Measurements from ENCODE around the gene ITPRID2.

The ITPRID2 gene

GRCh38 chr2:181891258-181891965, at the start of gene ITPRID2:
Gene ITPRID2 (plus strand): TSS chr2:181891730. CDS start chr2:181892067, 337 bp downstream.
- DNase-seq, result no peak

DNA sequence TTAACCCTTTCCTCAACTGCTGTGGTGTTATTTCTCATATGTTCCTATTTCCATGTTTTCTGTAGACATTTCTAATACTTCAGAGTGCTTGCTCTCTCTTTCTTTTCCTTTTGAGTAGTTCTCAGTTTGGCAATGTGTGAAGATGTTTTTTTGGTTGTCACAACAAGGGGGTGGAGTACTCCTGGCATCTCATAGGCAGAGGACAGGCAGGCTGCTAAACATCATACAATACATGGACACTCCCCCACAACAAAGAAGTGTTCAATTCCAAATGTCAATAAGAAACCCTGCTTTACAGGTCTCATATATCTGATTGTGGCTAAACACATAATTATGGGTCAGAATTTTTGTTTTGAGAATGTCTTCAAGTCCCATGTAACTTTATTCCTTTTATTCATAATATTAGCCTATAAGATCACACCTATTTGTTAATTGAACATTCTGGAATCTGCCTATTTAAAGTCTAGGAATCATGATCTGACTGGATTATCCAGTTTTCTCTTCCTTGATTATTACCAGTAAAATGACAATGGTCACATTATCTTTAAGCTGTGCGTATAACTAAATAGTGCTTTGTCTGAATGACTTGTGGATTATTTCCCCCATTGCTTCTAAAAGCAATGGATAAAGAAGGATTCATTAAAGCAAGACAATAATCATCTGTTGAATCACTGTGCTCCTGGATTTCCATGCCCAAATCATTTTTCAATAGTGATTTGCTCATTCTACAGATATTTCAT, 46.8 kb upstream of the ITPRID2 start:
- no peak for DNase-seq

DNA sequence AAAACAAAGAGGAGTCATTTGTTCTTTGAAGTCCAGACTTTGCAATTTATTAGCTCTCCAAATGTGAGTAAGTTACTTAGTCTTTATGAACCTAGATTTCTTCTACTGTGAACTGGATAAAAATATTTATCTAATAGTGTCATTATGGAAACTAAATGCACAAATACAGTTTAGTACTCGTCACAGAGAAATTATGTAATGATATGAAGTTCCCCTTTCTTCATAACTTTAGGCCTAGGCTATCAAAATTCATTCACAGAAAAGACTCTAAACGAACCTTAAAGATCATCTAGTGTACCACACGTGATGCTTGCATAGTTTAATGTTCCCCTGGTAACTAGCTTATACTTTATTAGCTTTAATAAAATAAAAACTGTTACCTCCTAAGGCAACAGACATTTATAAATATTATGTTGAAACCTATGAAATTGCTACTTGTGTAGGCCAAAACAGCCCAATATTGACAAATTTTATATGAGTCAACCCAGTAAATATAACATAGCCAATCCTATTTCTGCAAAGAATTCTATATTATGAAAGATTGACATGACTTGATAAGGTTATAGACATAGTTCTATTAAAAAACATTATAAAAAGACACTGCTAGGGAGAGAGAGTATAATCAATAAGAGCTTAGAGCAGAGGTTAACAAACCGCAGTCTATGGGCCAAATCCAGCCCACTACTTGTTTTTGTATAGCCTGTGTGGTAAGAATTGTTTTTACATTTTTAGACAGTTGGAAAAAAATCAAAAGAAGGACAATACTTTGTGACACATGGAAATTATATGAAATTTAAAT, 44.9 kb upstream of the ITPRID2 start:
- DNase-seq, result no peak

- no peak for DNase-seq
Observed at GRCh38 chr2:181847198-181847556, 44.4 kb upstream of the ITPRID2 start.

- DNase-seq, result no peak
Observed at GRCh38 chr2:181847702-181848101, 43.8 kb upstream of the ITPRID2 start.

DNA sequence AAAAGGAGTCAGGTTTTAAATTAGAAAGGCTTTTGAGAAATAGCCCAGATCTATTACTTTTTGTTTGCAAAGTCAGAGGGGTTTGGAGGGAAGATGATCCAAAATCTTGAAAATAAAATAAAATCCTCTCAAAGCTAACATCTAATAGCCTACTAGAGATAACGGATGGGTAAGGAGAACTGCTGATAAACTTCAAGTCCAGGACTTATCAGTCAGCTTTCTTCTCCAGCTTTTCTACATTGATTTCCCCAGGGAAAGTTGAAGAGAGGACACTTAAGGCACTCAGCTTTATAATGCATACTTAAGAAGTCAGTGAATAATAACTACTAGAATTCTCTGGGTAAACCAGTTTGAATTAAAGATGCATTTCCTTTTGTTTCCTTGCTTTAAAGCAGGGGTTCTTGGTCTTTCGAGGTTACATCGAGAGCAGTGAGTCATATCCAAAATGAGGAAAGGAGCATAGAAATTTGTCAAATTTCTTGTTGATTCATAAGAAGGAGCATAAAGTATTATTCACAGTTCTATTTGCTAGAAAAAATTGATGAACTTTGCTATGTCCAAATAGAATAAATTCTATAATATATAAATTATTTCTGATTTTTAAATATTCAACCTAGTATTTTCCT, 43.2 kb upstream of the ITPRID2 start:
- no peak for DNase-seq

DNA sequence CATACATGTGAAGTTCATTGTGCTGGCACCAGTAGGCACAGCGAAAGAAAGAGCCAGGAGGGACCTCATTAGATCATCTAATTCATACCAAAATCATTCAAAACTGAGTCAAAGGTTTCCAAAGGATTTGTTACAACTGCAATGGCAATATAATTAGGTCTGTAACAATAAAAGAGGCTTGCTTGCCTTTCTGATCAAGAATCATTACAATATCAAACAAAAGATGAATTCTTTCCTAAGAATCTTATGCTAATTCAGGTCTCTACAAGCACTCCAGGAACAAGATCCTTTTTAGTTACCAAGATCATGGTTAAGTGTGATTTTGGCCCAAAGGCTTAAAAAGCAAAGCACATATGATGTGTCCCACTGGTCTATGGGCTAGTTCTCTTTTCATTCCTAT, 41.9 kb upstream of the ITPRID2 start:
- DNase-seq, result no peak

- DNase-seq, result no peak
Observed at GRCh38 chr2:181850936-181851560, 40.5 kb upstream of the ITPRID2 start.

DNA sequence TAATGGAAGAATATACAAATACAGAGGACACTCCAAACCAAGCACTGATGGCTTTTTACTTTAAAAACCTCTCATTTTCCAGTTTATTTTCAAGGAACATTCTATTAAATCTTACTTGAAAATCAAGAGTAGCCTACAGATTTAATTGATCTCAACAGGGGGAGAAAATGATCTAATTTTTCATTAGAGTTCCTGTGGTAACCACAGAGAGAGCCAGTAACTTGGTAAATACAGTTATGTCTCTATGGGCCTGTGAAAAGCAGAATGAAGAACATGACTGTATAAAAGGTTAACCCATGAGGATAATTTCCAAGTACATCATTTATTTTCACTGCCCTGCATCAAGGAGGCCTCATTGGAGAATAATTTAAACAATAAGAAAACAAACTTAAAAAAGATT, 39.8 kb upstream of the ITPRID2 start:
- no peak for DNase-seq

DNA sequence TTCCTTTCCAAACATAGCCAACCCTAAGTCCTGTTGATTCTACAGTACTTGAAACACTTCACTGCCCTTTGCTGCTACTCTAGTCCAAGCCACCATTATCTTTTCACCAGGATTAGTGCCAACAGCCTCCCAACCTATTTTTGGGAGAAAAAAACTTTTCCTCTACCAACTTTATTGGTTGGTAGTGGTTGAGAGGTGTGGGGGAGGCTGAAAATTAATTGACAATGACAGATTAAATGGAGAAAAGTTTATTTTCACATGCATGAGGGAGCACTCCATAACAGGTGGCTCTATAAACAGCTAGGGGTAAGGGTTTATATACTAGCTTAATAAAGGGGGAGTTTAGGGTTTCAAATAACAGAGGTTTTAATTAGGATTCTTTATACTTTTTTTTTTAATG, 37.8 kb upstream of the ITPRID2 start:
- no peak for DNase-seq

GRCh38 chr2:181857483-181857882, 34.0 kb upstream of the ITPRID2 start:
- no peak for DNase-seq

DNA sequence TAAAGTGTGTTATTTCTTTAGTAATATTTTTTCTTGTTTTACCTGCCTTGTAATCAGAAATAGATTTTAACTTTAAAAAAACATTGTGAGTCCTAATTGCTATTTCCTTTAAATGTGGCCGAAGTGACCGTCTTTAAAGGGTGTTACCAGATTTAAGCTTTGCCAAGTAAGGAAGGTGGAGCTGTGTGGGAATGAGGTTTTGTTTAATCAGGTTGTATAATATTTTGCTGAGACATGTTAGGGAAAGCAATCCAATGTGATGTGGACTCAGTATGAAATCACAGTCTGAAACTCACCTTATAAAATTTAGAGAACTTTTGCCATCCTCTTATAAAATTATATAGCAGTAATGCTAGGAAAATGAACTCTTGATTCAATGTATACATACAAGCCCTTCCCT, 32.9 kb upstream of the ITPRID2 start:
- no peak for DNase-seq

GRCh38 chr2:181859123-181859522, 32.4 kb upstream of the ITPRID2 start:
- no peak for DNase-seq

GRCh38 chr2:181859803-181860202, 31.7 kb upstream of the ITPRID2 start:
- no peak for DNase-seq

GRCh38 chr2:181861379-181861778, 30.2 kb upstream of the ITPRID2 start:
- no peak for DNase-seq

- DNase-seq, result no peak
Observed at GRCh38 chr2:181862583-181863281, 28.8 kb upstream of the ITPRID2 start.

DNA sequence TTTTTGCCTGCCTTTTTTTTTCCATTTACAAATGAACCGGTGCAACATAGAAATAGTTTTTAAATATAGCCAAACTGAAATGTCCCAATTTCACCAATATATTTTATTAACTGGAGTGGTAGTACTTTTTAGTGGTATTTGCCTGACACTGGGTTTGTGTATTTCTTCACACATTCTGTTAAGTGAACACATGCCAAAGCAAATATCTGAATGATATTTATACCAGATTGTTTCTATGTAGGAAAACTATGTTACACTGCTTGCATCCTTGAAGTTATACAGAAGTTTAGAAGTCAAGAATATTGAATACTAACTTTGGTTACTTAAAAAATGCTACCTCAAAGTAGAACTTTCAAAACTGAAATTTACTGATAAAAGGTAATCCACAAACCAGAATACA, 19.4 kb upstream of the ITPRID2 start:
- DNase-seq, result no peak

- no peak for DNase-seq
Observed at GRCh38 chr2:181876614-181877063, 14.9 kb upstream of the ITPRID2 start.

DNA sequence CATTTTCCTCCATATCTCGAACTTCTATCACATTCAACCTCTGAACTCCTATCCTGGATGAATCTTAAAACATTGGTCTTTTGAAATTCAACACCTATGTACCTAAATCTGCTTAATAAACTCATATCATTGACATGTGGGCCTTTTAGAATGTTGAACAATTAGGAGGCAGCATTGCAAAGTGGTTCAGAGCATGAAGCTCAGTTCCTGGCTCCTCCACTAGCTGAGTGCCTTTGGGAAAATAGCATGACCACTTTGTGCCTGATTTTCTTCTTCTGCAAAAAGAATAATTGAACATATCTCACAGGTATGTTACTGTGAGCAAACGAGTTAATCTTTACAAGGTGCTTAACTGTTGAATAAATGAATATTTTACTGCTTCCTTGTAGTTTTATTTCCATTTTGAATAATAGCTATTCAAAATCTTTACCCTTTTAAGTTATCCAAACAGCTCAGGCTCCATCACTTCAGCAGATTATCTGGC, 14.3 kb upstream of the ITPRID2 start:
- DNase-seq, result no peak

DNA sequence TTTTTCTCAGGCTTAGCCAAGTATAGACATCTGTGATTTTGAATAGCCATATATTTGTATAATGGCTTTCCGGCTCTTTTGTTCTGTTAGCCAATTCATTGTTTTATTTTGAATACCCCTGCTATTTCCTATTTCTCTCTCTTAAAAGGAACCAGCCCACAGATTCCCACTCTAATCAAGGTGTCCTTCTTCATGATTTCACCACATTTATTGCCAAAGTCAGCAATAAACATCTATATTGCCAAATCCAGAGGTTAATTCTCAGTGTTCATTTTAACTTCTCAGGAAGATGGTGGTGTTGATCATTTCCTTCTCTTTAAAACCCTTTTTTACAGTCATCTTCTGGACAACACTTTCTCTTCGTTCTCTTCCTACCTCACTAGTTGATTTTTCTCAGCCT, 13.1 kb upstream of the ITPRID2 start:
- no peak for DNase-seq

DNA sequence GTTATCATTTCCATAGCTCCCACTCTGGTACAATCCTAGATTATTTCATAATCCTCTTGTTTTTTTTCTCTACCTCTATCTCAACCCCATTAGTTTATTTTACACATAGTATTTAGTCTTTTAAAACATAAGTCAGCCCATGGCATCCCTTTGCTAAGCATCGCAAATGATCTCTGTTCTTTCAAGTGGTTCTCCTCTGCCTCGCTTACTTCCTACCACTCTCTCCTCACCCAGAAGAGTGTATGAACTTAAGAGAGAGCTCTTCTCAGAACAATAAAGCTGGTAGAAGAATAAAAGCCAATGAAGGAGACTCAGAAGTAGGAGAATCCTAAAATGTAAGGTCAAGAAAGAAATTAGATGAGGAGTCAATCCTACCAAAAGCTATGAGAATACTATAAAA, 12.2 kb upstream of the ITPRID2 start:
- DNase-seq, result no peak

Data from SHP77 treated with DMSO at 0.1 percent for 48 hours (cell line).